Activated CD4-positive, alpha-beta T cell treated with anti-CD3 and anti-CD28 coated beads, Interleukin-2, Interleukin-6, amounts not matched to agents 100 ng/mL and 50 ng/mL, durations not matched to agents 16 hours and 8 hours (primary cell): ENCODE data around the gene ZNF709.
A peak's percentile ranks its signal among the peaks of the same experiment; 100 is the strongest.
"Not testable (repeated sequence)": the region's sequence is repeated elsewhere in the genome, so short reads cannot be mapped to it uniquely, and the experiment has no call there.

ENCODE experiments used
- DNase-seq: peaks from one replicate; pipeline ENCODE4 v3.0.0-alpha.2; 2020

Gene ZNF709

GRCh38 chr19:12448808-12449207 is 35.8 kb downstream of the ZNF709 start:
- DNase-seq = no peak

GRCh38 chr19:12440541-12441316 is 43.9 kb downstream of the ZNF709 start, which contains the start of gene ZNF443:
Gene ZNF443 (minus strand): TSS chr19:12441021. CDS start chr19:12440914, 107 bp downstream.
- DNase-seq = peak; percentile 99

- peak; percentile 19 for DNase-seq
Observed at GRCh38 chr19:12439686-12440540, 44.7 kb downstream of the ZNF709 start.

GRCh38 chr19:12430726-12431299 is 53.8 kb downstream of the ZNF709 start:
- DNase-seq = not testable (repeated sequence)

GRCh38 chr19:12425888-12426274 is 58.7 kb downstream of the ZNF709 start:
- no peak for DNase-seq

GRCh38 chr19:12425236-12425887 is 59.3 kb downstream of the ZNF709 start:
- DNase-seq = no peak

GRCh38 chr19:12417273-12417672 is 67.3 kb downstream of the ZNF709 start:
- not testable (repeated sequence) for DNase-seq

- DNase-seq = no peak
Observed at GRCh38 chr19:12411893-12412292, 72.7 kb downstream of the ZNF709 start.
